CD14-positive monocyte (primary cell): Measurements from ENCODE around the gene KLC4. TPM values are rescaled to one million over a fixed set of nuclear protein-coding genes. Genes with fewer than 3 reads are reported as not detected.

Experiments
- DNase-seq, 3 donors: peaks; one replicate each; pipeline ENCODE4 v3.0.0-alpha.2; 2011 to 2022
- H2AFZ ChIP-seq: 2 replicates; pipeline ENCODE4 v1.6.0; 2012; ENCODE audit warnings: mild to moderate bottlenecking, low read depth, low read length, inconsistent platforms; ENCODE audit not compliant: insufficient read depth, poor library complexity, severe bottlenecking
- H3K27ac ChIP-seq, 2 donors: 1 replicate in 1 of 2; 2 replicates in 1 of 2; pipeline ENCODE4 v1.5.1; 2012 to 2013; ENCODE audit warnings: low read length in 2 of 2, control low read depth in 1 of 2, inconsistent platforms in 1 of 2, low read depth in 1 of 2, mild to moderate bottlenecking in 1 of 2
- H3K27me3 ChIP-seq, 2 donors: one replicate each; pipeline versions ENCODE4 v1.6.0 to v1.6.1; 2011 to 2013; ENCODE audit warnings: low read length in 2 of 2; ENCODE audit not compliant: control insufficient read depth in 2 of 2, insufficient read depth in 2 of 2
- H3K36me3 ChIP-seq, 2 donors: replicated peaks in 1 of 2; 1 replicate in 1 of 2; 2 replicates in 1 of 2; pipeline versions ENCODE4 v1.5.1 to v1.6.1; 2012 to 2013; ENCODE audit warnings: low read length in 2 of 2, control low read depth in 1 of 2, inconsistent platforms in 1 of 2, mild to moderate bottlenecking in 1 of 2; ENCODE audit not compliant: insufficient read depth in 2 of 2, control insufficient read depth in 1 of 2
- H3K4me1 ChIP-seq, 2 donors: 1 replicate in 1 of 2; 2 replicates in 1 of 2; pipeline versions ENCODE4 v1.5.1 to v1.6.1; 2012 to 2013; ENCODE audit warnings: low read length in 2 of 2, control low read depth in 1 of 2, inconsistent platforms in 1 of 2, mild to moderate bottlenecking in 1 of 2, moderate library complexity in 1 of 2; ENCODE audit not compliant: insufficient read depth in 2 of 2, control insufficient read depth in 1 of 2
- H3K4me2 ChIP-seq: replicated peaks from 2 replicates; pipeline ENCODE3; 2012; ENCODE audit warnings: low read length, moderate library complexity, mild to moderate bottlenecking; ENCODE audit not compliant: poor library complexity, severe bottlenecking; ENCODE audit errors: extremely low read depth
- H3K4me3 ChIP-seq, 3 experiments: fragments of 200-600 bp in 1 of 3; sonication (generic) in 1 of 3; replicated peaks in 1 of 3; 1 replicate in 2 of 3; 2 replicates in 1 of 3; pipeline ENCODE4 v1.5.1; 2011 to 2013; ENCODE audit warnings: low read length in 3 of 3, mild to moderate bottlenecking in 3 of 3, control low read depth in 2 of 3, low read depth in 2 of 3, inconsistent platforms in 1 of 3, moderate library complexity in 1 of 3
- H3K79me2 ChIP-seq: 2 replicates; pipeline ENCODE4 v1.6.0; 2012; ENCODE audit warnings: mild to moderate bottlenecking, control low read depth, inconsistent platforms, low read length, moderate library complexity; ENCODE audit not compliant: insufficient read depth
- H3K9ac ChIP-seq: 2 replicates; pipeline ENCODE4 v1.6.0; 2017; ENCODE audit warnings: low read length, mild to moderate bottlenecking; ENCODE audit not compliant: insufficient read depth, poor library complexity, severe bottlenecking
- H3K9me3 ChIP-seq, 2 donors: replicated peaks in 1 of 2; 1 replicate in 1 of 2; 2 replicates in 1 of 2; pipeline versions ENCODE4 v1.5.1 to v1.6.1; 2012 to 2013; ENCODE audit warnings: low read length in 2 of 2, control low read depth in 1 of 2; ENCODE audit not compliant: control insufficient read depth in 1 of 2, insufficient read depth in 1 of 2
- H4K20me1 ChIP-seq: 2 replicates; pipeline ENCODE4 v1.6.0; 2012; ENCODE audit warnings: mild to moderate bottlenecking, low read length, control low read depth, moderate library complexity; ENCODE audit not compliant: insufficient read depth
- H3K27ac Mint-ChIP-seq, 7 donors: one replicate each; pipeline ENCODE4 v1.8.0; 2020; ENCODE audit warnings: mild to moderate bottlenecking in 7 of 7, mixed read lengths in 7 of 7, moderate library complexity in 6 of 7, inconsistent platforms in 2 of 7
- H3K27me3 Mint-ChIP-seq, 3 donors: one replicate each; pipeline ENCODE4 v1.8.0; 2021 to 2022; ENCODE audit warnings: low read depth in 3 of 3, mild to moderate bottlenecking in 3 of 3, mixed read lengths in 3 of 3, moderate library complexity in 3 of 3, inconsistent platforms in 1 of 3
- H3K36me3 Mint-ChIP-seq, 2 donors: one replicate each; pipeline ENCODE4 v1.8.0; 2020; ENCODE audit warnings: mixed read lengths in 2 of 2, inconsistent platforms in 1 of 2, mild to moderate bottlenecking in 1 of 2
- H3K4me1 Mint-ChIP-seq: one replicate; pipeline ENCODE4 v1.8.0; 2020; ENCODE audit warnings: mild to moderate bottlenecking, mixed read lengths
- H3K4me3 Mint-ChIP-seq, 2 donors: one replicate each; pipeline ENCODE4 v1.8.0; 2020; ENCODE audit warnings: mild to moderate bottlenecking in 2 of 2, mixed read lengths in 2 of 2, moderate library complexity in 1 of 2
- H3K9me3 Mint-ChIP-seq, 7 donors: one replicate each; pipeline ENCODE4 v1.8.0; 2020 to 2022; ENCODE audit warnings: mixed read lengths in 7 of 7, mild to moderate bottlenecking in 6 of 7, moderate library complexity in 6 of 7, inconsistent platforms in 2 of 7
- WGBS: methylation state at CpG from one replicate; pipeline ENCODE4 v1.1.5; 2013; ENCODE audit warnings: missing lambda C conversion rate; ENCODE audit not compliant: insufficient coverage; 5-methylcytosine and 5-hydroxymethylcytosine counted together
- intact Hi-C, 2 donors: fragments of 100-400 bp; cut with micrococcal nuclease; formaldehyde crosslinking; loops; one replicate each; pipeline versions ENCODE4 v1.15.0 to v1.15.1; 2023
- polyA plus RNA-seq, 3 donors: library from polyadenylated mRNA; depleted of rRNA in 1 of 3; unstranded in 2 of 3; stranded (reverse) in 1 of 3; fragments of 300-500 nt in 2 of 3; fragments of >200 nt in 1 of 3; fragmentation: Illumina TruSeq in 2 of 3; gene quantifications; 1 replicate in 2 of 3; 2 replicates in 1 of 3; pipeline ENCODE4 v1.2.3, GENCODE V29; 2012 to 2021
- TF ChIP-seq, protein P1 (sequence below): fragments of 200-600 bp; IDR thresholded peaks from one replicate; pipeline ENCODE4 v1.8.0; 2022; ENCODE audit warnings: antibody characterized with exemption, mild to moderate bottlenecking

The KLC4 gene
- polyA plus RNA-seq, 3 donors = 6.0 to 16.2 (median 6.1) TPM

DNA sequence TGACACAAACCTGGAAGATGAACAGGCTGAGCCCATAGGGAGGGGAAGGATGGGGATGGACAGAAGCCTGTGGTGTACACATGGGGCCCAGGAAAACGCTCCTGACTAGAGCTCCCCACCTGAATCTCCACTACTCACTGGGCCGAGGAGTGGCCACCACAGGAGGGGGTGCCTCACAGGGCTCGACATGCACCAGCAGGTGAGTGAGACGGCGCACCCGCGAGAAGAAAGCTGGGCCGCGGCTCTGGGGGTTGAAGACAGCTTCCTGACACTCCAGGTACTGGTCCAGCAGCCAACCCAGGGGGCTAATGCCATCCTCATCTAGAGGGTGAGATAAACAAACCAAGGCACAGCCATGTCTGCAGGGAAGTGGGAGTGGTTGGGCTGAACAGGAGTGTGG, 16.1 kb upstream of the KLC4 start:
- no peak for DNase-seq
- no peaks in the 10 kb centered on the region for H3K4me1 ChIP-seq
- no peaks in the 10 kb centered on the region for H3K9me3 ChIP-seq
- peaks cover 47 to 77% of the 10 kb centered on the region in 2 donors for H3K36me3 ChIP-seq
- no peak overlapping the region for H2AFZ ChIP-seq
- H3K4me3 ChIP-seq = no peak overlapping the region
- Mint-ChIP-seq H3K4me1 (no peaks in the 10 kb centered on the region), H3K9me3 (peaks cover 0 to 2% (median 0%) of the 10 kb centered on the region in 7 donors), H3K27me3 (peaks cover 0 to 5% (median 0%) of the 10 kb centered on the region in 3 donors), H3K4me3 (no peak overlapping the region), H3K27ac (peak overlapping the region in 2 of 7 donors; percentile 18 to 27), H3K36me3 (peaks cover 68 to 92% of the 10 kb centered on the region in 2 donors)
- H3K4me2 ChIP-seq = no peak overlapping the region
- WGBS = 95% methylated on average over 8 of the region's 9 CpGs
- intact Hi-C loops = no loop called here
- no peaks in the 10 kb centered on the region for H4K20me1 ChIP-seq
- H3K79me2 ChIP-seq = no peaks in the 10 kb centered on the region
- TF ChIP-seq, protein P1, sequence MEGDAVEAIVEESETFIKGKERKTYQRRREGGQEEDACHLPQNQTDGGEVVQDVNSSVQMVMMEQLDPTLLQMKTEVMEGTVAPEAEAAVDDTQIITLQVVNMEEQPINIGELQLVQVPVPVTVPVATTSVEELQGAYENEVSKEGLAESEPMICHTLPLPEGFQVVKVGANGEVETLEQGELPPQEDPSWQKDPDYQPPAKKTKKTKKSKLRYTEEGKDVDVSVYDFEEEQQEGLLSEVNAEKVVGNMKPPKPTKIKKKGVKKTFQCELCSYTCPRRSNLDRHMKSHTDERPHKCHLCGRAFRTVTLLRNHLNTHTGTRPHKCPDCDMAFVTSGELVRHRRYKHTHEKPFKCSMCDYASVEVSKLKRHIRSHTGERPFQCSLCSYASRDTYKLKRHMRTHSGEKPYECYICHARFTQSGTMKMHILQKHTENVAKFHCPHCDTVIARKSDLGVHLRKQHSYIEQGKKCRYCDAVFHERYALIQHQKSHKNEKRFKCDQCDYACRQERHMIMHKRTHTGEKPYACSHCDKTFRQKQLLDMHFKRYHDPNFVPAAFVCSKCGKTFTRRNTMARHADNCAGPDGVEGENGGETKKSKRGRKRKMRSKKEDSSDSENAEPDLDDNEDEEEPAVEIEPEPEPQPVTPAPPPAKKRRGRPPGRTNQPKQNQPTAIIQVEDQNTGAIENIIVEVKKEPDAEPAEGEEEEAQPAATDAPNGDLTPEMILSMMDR = no peak
- no peak overlapping the region for H3K9ac ChIP-seq
- H3K27ac ChIP-seq = no peak overlapping the region
- no peaks in the 10 kb centered on the region for H3K27me3 ChIP-seq

DNA sequence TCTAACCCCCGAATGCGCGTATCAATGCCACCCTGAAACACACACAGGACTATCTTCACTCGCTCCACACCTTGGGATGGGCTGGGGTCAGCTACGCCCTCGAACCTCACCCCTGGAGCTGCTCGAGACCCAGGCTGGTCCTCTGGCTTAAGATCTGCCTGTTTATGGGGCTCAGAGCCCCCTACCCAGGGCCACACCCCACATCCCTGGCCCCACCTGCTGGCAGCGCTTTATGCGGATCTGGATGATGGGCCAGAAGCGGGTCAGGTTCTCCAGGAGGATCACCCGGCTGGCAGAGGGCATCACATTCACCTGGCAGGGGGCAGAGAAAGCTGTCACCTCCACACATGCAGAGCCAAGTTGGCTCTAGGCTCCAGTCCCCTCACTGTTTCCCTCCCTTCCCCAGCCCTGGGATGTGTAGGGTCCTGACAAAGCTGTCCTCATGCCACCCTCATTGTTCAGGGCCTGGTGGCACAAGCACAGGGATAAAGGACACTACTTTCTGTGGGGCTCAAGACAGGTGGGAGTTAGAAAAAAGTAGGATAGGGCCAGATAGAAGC, 14.0 kb upstream of the KLC4 start:
- Histone ChIP-seq H3K9ac (no peak overlapping the region), H3K27me3 (no peaks in the 10 kb centered on the region), H3K4me1 (no peaks in the 10 kb centered on the region), H3K4me3 (no peak overlapping the region), H3K27ac (no peak overlapping the region), H3K79me2 (no peaks in the 10 kb centered on the region), H3K36me3 (peaks cover 51 to 77% of the 10 kb centered on the region in 2 donors), H4K20me1 (no peaks in the 10 kb centered on the region), H3K4me2 (no peak overlapping the region), H2AFZ (no peak overlapping the region), H3K9me3 (no peaks in the 10 kb centered on the region)
- intact Hi-C loops = no loop called here
- Mint-ChIP-seq H3K27ac (peak overlapping the region in 1 of 7 donors; percentile 26), H3K27me3 (peaks cover 0 to 3% (median 0%) of the 10 kb centered on the region in 3 donors), H3K4me1 (peaks cover under 1% of the 10 kb centered on the region), H3K9me3 (peaks cover 0 to 2% (median 0%) of the 10 kb centered on the region in 7 donors), H3K4me3 (no peak overlapping the region), H3K36me3 (peaks cover 65 to 90% of the 10 kb centered on the region in 2 donors)
- TF ChIP-seq, protein P1 = no peak
- no peak for DNase-seq
- WGBS = 100% methylated on average over 10 of the region's 11 CpGs
